Measurements from ENCODE around the gene UBD.

GRCh38 chr6:29553268-29554057 lies 6.1 kb downstream of the UBD start:
- TF ChIP-seq CTCF (IDR thresholded peaks at IDR 0.05): peak; percentile 44
- TF ChIP-seq EZH2 (IDR thresholded peaks at IDR 0.05): peak; percentile 89
- peak; percentile 92 for TF ChIP-seq EZH2phosphoT487 (IDR thresholded peaks at IDR 0.05)

Data from neural progenitor cell (in vitro differentiated cells).